HG02798 (cell line): Measurements from ENCODE around the gene NCAPD3.
"Not testable (repeated sequence)": the region's sequence is repeated elsewhere in the genome, so short reads cannot be mapped to it uniquely, and the experiment has no call there.

Experiments used
- ATAC-seq: cut with Tn5 transposase; IDR thresholded peaks from one replicate; pipeline ENCODE4 v1.9.1; 2021; ENCODE audit warnings: mild to moderate bottlenecking; ENCODE audit not compliant: unreplicated experiment, poor library complexity

The NCAPD3 gene, protein sequence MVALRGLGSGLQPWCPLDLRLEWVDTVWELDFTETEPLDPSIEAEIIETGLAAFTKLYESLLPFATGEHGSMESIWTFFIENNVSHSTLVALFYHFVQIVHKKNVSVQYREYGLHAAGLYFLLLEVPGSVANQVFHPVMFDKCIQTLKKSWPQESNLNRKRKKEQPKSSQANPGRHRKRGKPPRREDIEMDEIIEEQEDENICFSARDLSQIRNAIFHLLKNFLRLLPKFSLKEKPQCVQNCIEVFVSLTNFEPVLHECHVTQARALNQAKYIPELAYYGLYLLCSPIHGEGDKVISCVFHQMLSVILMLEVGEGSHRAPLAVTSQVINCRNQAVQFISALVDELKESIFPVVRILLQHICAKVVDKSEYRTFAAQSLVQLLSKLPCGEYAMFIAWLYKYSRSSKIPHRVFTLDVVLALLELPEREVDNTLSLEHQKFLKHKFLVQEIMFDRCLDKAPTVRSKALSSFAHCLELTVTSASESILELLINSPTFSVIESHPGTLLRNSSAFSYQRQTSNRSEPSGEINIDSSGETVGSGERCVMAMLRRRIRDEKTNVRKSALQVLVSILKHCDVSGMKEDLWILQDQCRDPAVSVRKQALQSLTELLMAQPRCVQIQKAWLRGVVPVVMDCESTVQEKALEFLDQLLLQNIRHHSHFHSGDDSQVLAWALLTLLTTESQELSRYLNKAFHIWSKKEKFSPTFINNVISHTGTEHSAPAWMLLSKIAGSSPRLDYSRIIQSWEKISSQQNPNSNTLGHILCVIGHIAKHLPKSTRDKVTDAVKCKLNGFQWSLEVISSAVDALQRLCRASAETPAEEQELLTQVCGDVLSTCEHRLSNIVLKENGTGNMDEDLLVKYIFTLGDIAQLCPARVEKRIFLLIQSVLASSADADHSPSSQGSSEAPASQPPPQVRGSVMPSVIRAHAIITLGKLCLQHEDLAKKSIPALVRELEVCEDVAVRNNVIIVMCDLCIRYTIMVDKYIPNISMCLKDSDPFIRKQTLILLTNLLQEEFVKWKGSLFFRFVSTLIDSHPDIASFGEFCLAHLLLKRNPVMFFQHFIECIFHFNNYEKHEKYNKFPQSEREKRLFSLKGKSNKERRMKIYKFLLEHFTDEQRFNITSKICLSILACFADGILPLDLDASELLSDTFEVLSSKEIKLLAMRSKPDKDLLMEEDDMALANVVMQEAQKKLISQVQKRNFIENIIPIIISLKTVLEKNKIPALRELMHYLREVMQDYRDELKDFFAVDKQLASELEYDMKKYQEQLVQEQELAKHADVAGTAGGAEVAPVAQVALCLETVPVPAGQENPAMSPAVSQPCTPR (N-terminal part only)

DNA sequence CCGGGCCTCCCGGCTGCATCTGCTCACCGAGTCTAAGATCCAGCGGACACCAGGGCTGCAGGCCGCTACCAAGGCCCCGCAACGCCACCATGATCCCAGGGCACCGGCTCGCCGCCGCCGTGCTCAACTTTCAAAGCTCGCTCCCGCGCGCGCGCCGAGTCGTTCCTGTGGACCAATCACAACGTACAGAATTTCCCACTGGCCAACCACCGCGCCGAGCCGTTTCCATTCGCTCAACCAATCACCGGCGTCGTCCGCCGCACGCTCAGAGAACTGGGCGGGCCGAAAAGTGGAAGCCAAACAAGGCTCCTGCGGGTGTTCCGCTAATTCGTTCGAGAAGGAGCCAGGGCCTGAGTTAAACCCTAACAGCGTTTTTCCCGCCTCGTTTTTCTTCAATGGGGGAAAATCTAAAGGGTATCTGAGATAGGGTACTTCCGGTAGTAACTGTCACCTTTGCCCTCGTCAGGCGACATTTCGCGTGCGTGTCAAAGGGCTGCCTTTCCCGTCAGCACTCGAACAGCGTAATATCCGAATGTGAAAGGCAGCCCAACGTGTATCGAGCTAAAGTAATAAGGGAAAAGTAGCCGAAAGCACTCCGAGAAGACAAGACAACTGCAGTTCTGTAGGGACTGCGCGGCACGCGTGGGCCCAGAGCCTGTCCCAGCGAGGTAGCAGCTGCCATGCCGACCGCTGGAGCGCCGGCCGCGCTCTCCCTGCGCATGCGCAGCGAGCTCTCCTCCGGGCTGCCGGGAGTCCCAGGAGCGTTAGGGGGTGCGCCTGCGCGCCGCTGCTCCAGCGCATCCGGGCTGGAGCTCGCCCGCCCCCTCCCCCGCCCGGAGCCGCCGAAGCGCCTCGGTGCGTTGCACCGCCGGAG, at the start of gene NCAPD3, which contains the start of gene VPS26B:
Gene NCAPD3, minus strand, starts transcription at position 132 of the 874 bp plus-strand sequence. Its CDS starts 41 bp downstream, at position 91.
Gene VPS26B, plus strand, starts transcription at position 836 of the 874 bp plus-strand sequence. CDS start 452 bp downstream, outside the sequence.
- ATAC-seq: peak; percentile 82

DNA sequence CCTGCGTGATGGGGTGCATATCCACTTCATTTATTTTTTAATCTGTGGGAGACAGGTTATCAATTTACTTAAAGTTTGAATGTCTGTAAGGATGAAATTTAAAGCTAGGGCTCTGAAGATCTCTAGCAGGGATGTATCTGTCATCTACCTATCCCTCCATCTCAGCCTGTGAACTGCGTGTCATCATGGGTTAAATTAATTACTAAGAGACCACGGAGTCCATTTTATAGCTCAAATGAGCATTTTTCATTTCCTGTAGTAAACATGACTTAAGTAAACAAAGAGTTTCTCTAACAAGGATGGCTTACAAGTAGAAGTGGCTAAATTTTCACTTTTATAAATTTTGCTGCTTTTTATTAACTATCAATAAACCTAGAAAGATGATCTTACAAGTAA, 49.5 kb upstream of the NCAPD3 start:
- no peak for ATAC-seq

DNA sequence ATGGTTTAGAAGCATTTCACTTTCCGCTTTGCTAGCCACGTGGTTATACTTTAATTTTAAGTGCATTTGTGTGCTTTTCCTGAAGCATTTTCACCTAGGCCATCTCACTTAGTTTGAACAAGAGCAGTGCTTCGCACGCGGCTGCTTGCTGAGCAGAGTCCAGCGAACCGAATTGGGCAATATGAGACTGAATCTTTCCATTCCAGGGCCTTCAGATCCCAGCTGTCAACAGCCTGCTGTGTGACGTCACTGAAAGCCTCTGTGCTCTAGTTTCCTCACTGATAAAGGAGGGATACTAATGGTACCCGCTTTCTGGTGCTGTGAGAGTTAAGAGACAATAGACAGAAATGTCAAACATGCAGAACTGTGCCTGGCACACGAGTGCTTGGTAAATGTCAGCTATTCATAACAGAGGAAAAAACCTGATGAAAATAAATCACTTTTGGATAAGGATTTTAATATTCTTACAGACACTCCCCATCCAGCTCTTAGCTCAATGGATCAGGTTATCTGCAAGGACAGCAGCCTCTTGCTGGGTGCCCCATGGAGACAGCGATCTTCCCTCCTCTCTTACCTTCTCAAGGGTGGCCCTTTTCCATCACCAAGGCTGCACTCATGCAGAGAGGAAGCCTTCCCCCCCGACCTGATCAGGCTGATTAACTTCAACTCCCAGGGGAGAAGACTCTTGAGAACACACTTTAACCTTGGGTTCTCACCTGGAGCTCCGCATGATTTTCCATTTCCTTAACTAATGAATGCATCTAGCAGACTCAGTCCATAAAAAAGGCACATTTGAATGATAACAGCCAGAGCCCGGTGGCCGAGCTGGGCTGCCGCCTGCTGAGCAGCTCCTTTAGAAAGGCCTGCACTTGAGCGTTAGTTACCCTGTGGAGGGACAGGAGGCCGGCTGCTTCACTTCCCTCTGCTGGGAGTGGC, 48.9 kb upstream of the NCAPD3 start:
- ATAC-seq: no peak

DNA sequence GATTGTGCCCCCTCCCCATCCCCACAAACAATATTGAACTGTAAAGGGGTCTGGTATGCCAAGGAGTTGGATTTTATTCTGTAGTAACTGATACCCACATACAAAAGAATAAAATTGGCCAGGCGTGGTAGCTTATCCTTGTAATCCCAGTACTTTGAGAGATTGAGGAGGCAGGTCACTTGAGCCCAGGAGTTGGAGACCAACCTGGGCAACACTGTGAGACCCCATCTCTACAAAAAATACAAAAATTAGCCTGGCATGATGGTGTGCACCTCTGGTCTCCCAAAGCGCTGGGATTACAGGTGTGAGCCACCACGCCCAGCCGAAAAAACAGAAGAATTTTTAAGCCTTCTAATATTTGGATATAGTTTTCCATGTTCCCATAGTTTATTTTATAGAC, 48.2 kb upstream of the NCAPD3 start:
- no peak for ATAC-seq

DNA sequence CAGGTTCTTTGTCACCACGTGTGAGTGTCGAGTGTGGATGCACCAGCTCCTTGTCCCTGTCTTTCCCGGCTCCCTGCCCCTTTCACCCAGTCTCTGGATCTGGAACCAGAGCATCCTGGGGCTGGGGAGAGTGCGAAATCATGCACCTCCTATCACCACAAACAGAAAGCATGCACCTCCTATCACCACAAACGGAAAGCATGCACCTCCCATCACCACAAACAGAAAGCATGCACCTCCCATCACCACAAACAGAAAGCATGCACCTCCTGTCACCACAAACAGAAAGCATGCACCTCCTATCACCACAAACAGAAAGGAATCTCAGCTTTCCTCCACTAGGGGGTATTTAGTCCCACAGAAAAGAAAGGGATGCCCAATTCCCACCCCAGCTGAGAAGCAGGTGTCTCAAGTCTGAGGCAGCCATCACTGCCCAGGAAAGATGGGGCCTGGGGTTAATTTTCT, 46.5 kb upstream of the NCAPD3 start:
- ATAC-seq: no peak

DNA sequence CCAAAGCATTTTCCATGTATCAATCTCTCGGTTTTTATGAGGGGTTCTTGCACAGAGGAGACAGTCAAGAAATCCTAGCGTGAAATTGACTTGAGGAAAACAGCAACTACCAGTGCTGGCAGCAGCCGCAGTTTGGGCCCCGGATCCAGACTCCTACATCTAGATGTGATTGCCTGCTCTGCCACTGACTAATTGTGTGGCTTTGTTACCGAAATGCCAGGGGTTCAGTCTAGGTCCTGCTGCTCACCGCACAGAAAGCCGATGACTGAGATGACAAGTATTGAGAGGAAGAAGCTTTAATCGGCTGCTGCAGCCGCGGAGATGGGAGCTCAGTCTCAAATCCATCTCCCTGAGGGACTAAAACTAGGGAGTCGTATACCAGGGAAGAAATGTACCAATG, 44.2 kb upstream of the NCAPD3 start:
- ATAC-seq: no peak

DNA sequence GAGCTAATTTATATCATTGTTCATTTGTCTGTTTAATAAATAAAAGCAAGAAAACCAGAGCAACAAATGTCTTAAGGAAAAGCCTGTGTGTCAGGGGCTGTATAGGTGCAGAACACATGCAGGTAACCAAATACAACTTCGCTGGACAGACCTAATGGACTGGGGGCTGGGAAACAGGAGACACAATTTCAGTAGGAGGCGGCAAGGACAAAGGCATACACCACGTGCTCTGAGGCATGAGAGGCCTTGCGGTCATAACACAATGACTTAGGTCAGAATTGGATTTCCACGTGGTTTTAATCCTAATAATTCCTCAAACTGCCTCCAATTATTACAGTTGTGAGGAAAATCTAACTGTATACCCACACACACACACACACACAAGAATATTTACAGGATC, 43.7 kb upstream of the NCAPD3 start:
- ATAC-seq: no peak

DNA sequence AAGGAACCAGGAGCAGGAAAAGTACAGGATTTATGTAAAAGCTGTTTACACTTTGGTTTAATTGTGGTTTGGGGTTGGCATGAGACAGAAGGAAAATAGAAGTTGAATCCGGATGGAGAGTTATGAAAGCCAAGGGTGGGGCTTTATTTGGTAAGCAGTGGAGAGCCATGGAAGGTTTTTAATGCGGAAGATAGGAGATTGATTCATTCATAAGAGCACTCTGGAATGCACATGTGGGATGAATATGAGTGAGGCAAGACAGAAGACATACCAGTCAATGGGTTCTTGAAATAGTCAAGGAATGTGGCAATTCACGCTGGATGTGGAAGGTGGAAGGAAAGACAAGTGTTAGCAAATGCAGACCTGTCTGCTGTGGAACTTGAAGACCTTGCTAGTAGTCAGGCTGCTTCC, 43.1 kb upstream of the NCAPD3 start:
- ATAC-seq: no peak

DNA sequence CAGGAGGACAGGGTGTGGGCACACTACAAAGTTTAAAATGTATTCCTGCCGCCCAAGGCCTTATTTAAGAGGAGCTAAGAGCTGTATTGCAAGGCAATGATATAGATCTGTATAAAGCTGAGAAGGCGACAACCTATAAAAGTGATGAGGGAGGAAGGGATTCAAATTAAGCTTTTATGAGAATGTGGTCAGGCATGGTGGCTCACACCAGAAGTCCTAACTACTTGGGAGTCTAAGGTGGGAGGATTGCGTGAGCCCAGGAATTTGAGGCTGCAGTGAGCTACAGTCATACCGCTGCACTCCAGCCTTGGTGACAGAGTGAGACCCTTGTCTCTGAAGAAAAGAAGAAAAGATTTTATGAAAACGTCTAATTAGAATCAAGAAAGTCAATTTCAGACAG, 42.7 kb upstream of the NCAPD3 start:
- ATAC-seq: no peak

DNA sequence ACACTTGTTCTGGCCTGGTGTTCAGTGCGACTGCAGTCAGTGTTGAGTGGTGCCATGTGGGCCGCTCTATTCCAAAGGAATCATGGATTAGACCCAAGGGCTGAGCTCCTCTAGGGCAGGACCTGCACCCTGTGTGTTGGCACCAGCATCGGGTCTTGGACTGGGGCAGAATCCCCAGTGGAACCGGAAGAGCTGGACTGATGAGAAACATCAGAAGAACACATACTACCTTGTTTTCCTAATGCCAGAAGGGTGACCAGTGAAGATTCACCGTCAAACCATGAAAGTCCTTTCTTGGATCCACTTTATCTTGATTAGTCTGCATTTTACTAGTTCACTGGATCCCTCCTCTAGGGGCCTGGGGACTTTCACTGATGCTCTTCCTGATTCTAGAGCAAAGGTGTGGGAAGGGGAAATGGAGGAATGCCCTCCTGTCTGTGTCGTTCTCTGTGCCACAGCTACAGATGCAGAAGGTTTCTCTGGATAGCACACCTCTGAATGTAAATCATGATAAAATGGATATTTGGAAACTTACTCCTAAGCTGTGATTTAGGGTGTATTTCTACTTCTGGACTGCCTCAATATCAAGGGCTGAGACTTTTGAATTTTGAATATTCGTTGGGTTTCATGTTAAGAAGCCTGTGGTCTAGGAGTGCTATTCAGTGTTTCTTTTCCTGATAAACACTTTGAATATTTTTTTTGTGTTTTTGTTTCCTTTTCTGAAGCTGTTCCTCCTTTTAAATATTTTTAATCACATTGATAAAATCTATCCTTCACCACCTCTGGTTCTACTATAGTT, 41.4 kb upstream of the NCAPD3 start:
- no peak for ATAC-seq

DNA sequence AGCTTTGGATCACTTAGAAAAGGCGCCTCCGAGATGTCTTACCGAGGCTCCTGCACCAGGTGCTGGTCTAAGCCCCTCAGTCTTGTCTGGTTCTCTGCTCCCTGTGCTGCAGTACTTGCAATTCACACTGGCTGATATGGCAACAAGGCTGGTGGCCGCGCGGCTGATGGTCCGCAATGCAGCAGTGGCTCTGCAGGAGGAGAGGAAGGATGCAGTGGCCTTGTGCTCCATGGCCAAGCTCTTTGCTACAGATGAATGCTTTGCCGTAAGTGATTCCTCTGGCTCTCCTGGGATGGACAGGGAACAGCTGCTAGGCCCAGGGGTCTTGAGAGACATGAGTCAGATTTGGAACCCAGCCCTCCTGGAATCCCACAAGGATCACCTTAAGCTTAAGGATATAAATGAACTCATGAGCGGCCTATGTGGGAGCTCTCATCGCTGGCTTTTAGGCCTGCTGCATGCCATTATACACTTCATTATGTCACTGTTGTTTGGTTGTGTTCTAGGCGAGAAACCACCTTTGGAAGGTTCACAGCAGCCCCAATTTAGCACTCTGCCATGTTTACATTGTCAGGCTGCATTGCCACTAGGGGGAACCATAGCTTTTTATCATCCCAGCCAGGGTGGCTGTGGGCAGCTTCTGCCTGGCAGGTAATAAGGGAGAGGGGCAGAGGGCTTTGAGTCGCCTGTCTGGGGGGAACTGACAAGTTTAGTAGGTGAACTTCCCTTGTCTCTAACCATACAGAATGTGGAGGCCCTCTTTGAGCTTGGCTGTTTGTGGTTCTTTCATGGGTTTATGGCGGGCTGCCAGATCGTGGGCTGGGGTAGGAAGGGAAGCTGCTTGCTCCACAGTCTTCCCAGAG, 38.1 kb upstream of the NCAPD3 start:
- ATAC-seq: no peak

DNA sequence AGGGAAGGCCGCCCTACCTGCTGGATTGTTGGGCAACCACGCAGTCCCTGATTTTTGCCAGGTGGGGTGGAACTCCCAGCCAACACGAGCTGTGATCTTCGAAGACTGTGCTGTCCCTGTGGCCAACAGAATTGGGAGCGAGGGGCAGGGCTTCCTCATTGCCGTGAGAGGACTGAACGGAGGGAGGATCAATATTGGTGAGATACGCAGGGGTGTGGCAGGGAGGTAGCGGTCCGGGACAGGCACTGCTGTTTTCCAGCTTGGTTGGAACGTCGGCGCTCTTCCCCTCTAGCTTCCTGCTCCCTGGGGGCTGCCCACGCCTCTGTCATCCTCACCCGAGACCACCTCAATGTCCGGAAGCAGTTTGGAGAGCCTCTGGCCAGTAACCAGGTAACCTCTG, 37.2 kb upstream of the NCAPD3 start:
- ATAC-seq: no peak

DNA sequence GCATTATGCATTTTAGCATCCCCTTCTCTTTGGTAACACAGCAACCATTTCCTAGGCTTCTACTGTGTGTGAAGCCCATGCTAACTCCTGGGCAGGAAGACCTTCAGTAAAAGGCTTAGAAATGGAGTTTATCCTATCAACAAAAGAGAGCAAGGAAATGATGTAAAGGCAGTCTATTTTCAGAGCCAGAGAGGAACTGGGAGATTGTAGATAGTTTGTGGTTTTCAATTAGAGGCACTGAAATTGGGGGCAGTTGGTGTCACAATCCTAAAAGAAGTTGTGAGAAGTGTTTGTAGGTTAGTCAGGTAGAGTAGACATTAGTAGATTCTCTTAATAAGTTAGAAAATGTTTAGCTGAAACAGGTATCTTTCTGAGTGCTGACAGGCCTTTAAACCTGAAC, 36.7 kb upstream of the NCAPD3 start:
- ATAC-seq: no peak

DNA sequence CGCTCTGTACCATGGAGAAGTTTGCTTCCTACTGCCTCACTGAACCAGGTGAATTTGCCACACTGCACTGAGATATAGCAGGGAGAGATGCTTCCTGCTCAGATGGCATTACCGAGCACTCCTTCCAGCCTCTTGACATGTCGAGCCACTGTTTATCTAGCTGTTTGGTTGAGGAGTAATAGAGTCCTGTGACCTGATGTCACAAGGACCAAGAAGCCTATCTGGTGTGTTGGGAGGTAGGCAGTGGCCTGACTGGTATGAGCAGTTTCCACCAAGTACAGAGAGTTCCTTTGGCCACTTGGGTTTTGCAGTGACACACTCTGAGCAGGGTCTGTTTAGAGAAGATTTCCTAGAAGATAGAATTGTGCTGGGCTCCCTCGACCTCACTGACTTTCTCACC, 34.8 kb upstream of the NCAPD3 start:
- ATAC-seq: no peak

DNA sequence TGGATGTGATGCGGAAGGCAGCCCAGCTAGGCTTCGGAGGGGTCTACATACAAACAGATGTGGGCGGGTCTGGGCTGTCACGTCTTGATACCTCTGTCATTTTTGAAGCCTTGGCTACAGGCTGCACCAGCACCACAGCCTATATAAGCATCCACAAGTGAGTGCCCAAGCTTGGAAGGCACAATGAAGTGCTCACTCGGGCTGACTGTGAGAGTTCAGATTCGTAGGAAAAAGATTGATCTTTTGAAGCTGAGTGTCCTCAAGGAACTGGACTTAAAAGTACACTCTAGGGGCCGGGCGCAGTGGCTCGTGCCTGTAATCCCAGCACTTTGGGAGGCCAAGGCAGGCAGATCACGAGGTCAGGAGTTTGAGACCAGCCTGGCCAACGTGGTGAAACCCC, 33.3 kb upstream of the NCAPD3 start:
- ATAC-seq: no peak

DNA sequence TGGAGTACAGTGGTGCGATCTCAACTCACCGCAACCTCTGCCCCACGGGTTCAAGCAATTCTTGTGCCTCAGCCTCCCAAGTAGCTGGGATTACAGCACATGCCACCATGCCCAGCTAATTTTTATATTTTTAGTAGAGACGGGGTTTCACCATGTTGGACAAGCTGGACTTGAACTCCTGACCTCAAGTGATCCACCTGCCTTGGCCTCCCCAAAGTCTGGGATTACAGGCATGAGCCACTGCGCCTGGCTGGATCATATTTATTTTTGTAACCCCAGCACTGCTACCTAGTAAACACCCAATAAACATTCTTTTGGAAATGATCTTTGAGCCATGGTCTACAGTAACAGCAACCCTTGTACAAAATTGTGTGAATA, 31.4 kb upstream of the NCAPD3 start:
- ATAC-seq: not testable (repeated sequence)
